Measurements from ENCODE around the gene DNAJB8. TPM values are rescaled to one million over a fixed set of nuclear protein-coding genes. Genes with fewer than 3 reads are reported as not detected.

Gene DNAJB8
- total RNA-seq, 1 donor from 2014 or later: not detected

DNA sequence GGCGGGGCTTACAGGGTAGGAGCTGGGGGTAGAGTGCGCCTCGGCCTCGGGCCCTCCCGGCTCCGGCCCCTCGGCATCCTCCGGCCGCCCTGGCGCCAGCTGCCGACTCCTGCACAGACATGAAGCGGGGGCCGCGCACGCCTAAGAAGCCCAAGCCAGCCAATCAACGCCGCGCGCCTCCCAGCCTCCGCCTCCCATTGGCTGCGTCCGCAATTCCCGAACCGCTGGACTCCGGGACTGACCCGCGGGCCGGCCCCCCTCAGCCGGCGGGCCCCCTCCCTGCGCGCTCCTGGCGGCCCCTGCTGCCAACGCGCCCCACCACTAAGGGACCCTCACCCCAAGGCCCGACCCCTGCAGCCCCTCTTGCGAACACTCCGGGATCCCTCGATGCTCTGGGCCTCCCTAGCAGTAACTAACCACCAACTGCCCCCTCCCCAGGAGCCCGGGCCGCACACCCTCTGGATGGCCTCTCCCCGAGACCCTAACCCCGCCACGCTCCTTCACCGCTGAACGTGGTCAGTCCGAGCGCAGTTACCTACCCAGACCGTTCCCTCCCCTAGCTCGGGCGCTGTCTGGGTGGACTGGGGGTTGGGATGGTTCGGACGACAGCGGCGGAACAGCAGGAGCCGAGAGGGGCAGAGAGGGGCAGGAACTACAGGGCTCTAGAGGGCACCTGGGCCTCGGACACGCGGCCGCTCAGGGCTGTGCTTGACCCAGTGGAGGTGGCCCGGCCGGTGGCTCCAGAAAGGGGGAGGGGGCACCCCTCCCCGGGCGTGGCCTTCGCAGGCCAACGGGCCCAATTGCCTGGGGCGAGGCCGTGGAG, 21.3 kb upstream of the DNAJB8 start:
- Histone ChIP-seq H3K4me2 (ENCODE audit: low read length) (peak overlapping the region; percentile 89), H3K79me2 (ENCODE audit: insufficient read depth, low read length) (peaks cover 12% of the 10 kb centered on the region), H3K27ac (ENCODE audit: low read depth, low read length) (peak overlapping the region; percentile 25), H3K4me3 (ENCODE audit: insufficient read depth, low read depth, low read length) (peak overlapping the region; percentile 62), H3K9ac (ENCODE audit: low read length) (peak overlapping the region; percentile 56), H4K20me1 (ENCODE audit: insufficient read depth, low read length) (peaks cover 36% of the 10 kb centered on the region), H3K36me3 (ENCODE audit: insufficient read depth, low read length) (no peaks in the 10 kb centered on the region), H2AFZ (ENCODE audit: low read depth, low read length) (peak overlapping the region; percentile 73), H3K27me3 (ENCODE audit: insufficient read depth, low read length) (peaks cover 78% of the 10 kb centered on the region), H3K9me3 (ENCODE audit: insufficient read depth, low read depth, low read length) (no peaks in the 10 kb centered on the region), H3K4me1 (ENCODE audit: insufficient read depth, low read length) (peaks cover 28% of the 10 kb centered on the region)
- TF ChIP-seq, protein P1, sequence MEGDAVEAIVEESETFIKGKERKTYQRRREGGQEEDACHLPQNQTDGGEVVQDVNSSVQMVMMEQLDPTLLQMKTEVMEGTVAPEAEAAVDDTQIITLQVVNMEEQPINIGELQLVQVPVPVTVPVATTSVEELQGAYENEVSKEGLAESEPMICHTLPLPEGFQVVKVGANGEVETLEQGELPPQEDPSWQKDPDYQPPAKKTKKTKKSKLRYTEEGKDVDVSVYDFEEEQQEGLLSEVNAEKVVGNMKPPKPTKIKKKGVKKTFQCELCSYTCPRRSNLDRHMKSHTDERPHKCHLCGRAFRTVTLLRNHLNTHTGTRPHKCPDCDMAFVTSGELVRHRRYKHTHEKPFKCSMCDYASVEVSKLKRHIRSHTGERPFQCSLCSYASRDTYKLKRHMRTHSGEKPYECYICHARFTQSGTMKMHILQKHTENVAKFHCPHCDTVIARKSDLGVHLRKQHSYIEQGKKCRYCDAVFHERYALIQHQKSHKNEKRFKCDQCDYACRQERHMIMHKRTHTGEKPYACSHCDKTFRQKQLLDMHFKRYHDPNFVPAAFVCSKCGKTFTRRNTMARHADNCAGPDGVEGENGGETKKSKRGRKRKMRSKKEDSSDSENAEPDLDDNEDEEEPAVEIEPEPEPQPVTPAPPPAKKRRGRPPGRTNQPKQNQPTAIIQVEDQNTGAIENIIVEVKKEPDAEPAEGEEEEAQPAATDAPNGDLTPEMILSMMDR (IDR thresholded peaks at IDR 0.05; ENCODE audit: insufficient read depth, low read depth, low read length): no peak
- TF ChIP-seq EZH2 (IDR thresholded peaks at IDR 0.05; ENCODE audit: insufficient read depth, low read length): peak; percentile 29
- Mint-ChIP-seq H3K4me1 (ENCODE audit: low read depth, unreplicated experiment) (peaks cover 12% of the 10 kb centered on the region), H3K27me3 (ENCODE audit: low read depth, unreplicated experiment) (peaks cover 54% of the 10 kb centered on the region), H3K9me3 (ENCODE audit: unreplicated experiment) (peaks cover 2% of the 10 kb centered on the region), H3K27ac (ENCODE audit: unreplicated experiment) (no peak overlapping the region), H3K36me3 (ENCODE audit: low read depth, unreplicated experiment) (no peaks in the 10 kb centered on the region), H3K4me3 (ENCODE audit: unreplicated experiment) (no peak overlapping the region)
- FAIRE-seq (no peak), DNase-seq (ENCODE audit: low read depth) (peak; percentile 82)

DNA sequence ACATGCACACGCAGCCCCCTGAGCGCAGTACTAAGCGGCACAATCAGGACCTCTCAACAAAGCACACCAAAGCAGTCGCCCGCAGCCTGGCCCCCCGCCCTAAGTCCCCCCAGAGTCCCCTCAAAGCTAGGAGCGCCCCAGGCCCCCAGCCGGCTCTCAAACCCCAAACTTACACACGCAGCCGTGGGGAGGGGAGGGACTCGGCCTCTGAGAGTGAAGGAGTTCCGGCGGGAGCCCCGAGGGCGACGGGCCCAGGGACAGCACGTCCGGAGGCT, 20.8 kb upstream of the DNAJB8 start:
- Mint-ChIP-seq H3K36me3 (ENCODE audit: low read depth, unreplicated experiment) (no peaks in the 10 kb centered on the region), H3K4me3 (ENCODE audit: unreplicated experiment) (peak overlapping the region; percentile 73), H3K27me3 (ENCODE audit: low read depth, unreplicated experiment) (peaks cover 54% of the 10 kb centered on the region), H3K27ac (ENCODE audit: unreplicated experiment) (peak overlapping the region; percentile 47), H3K9me3 (ENCODE audit: unreplicated experiment) (peaks cover 2% of the 10 kb centered on the region), H3K4me1 (ENCODE audit: low read depth, unreplicated experiment) (peaks cover 15% of the 10 kb centered on the region)
- H3K27ac ChIP-seq (ENCODE audit: low read depth, low read length): peak overlapping the region; percentile 25
- H3K9ac ChIP-seq (ENCODE audit: low read length): peak overlapping the region; percentile 56
- H3K27me3 ChIP-seq (ENCODE audit: insufficient read depth, low read length): peaks cover 77% of the 10 kb centered on the region
- TF ChIP-seq EZH2 (IDR thresholded peaks at IDR 0.05; ENCODE audit: insufficient read depth, low read length): no peak
- TF ChIP-seq, protein P1 (IDR thresholded peaks at IDR 0.05; ENCODE audit: insufficient read depth, low read depth, low read length): no peak
- H2AFZ ChIP-seq (ENCODE audit: low read depth, low read length): peak overlapping the region; percentile 2
- H3K4me2 ChIP-seq (ENCODE audit: low read length): peak overlapping the region; percentile 89
- H4K20me1 ChIP-seq (ENCODE audit: insufficient read depth, low read length): peaks cover 36% of the 10 kb centered on the region
- no peaks in the 10 kb centered on the region for H3K36me3 ChIP-seq (ENCODE audit: insufficient read depth, low read length)
- peaks cover 12% of the 10 kb centered on the region for H3K79me2 ChIP-seq (ENCODE audit: insufficient read depth, low read length)
- H3K9me3 ChIP-seq (ENCODE audit: insufficient read depth, low read depth, low read length): no peaks in the 10 kb centered on the region
- peak overlapping the region; percentile 62 for H3K4me3 ChIP-seq (ENCODE audit: insufficient read depth, low read depth, low read length)
- H3K4me1 ChIP-seq (ENCODE audit: insufficient read depth, low read length): peaks cover 32% of the 10 kb centered on the region
- no peak for FAIRE-seq
- DNase-seq (ENCODE audit: low read depth): no peak
